Measurements from ENCODE around the gene SPACDR. TPM values are rescaled to one million over a fixed set of nuclear protein-coding genes. Genes with fewer than 3 reads are reported as not detected.
A peak's percentile ranks its signal among the peaks of the same experiment; 100 is the strongest.

Gene SPACDR
- total and polyA plus RNA-seq, 2 experiments from 2014 or later = 0.42 to 0.52 TPM

DNA sequence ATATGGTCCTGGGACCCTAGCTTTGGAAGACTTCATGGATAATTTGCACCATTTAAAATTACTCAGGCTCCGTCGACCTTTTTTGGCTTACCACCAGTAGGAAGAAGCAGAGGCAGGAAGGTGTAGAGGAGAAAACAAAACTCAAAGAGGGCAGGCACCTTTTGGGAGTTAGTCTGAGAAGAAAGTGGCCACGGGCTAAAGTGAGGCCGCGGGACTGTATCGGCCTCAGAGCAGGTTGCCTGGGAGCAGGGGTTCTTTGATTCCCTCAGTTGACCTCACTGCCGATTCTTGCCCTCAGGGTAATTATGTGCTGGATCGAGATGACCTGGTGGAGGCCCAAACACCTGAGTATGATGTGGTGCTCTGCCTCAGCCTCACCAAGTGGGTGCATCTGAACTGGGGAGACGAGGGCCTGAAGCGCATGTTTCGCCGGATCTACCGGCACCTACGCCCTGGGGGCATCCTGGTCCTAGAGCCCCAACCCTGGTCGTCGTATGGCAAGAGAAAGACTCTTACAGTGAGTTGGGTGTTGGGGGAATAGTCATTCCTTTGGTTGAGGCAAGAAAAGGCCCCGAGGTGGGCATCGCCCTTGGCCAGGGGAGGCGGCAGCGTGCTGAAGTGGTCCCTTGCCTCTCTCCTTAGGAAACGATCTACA lies 31.3 kb downstream of the SPACDR start:
- TF ChIP-seq EZH2phosphoT487 (IDR thresholded peaks at IDR 0.05; ENCODE audit: unreplicated experiment) (no peak), ZNF114 (CRISPR knock-in tag; IDR thresholded peaks at IDR 0.05) (no peak), CREB1 (CRISPR knock-in tag; IDR thresholded peaks at IDR 0.05; ENCODE audit: low read depth) (no peak), STAT1 (IDR thresholded peaks at IDR 0.05; ENCODE audit: unreplicated experiment) (no peak), REST (IDR thresholded peaks at IDR 0.05; ENCODE audit: unreplicated experiment) (no peak), CTCF (conservative IDR thresholded peaks at IDR 0.05; ENCODE audit: low read depth in 2 of 2) (no peak), EZH2 (IDR thresholded peaks at IDR 0.05; ENCODE audit: low read depth, unreplicated experiment) (no peak), NANOG (IDR thresholded peaks at IDR 0.05; ENCODE audit: borderline replicate concordance) (no peak), JUNB (IDR thresholded peaks at IDR 0.05; ENCODE audit: unreplicated experiment) (no peak), POLR2AphosphoS5 (IDR thresholded peaks at IDR 0.05; ENCODE audit: low read depth) (no peak), ZNF331 (CRISPR knock-in tag; IDR thresholded peaks at IDR 0.05; ENCODE audit: low read depth) (no peak)
- TF ChIP-seq, protein P1, sequence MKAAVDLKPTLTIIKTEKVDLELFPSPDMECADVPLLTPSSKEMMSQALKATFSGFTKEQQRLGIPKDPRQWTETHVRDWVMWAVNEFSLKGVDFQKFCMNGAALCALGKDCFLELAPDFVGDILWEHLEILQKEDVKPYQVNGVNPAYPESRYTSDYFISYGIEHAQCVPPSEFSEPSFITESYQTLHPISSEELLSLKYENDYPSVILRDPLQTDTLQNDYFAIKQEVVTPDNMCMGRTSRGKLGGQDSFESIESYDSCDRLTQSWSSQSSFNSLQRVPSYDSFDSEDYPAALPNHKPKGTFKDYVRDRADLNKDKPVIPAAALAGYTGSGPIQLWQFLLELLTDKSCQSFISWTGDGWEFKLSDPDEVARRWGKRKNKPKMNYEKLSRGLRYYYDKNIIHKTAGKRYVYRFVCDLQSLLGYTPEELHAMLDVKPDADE (IDR thresholded peaks at IDR 0.05) = no peak
- TF ChIP-seq, protein P2, sequence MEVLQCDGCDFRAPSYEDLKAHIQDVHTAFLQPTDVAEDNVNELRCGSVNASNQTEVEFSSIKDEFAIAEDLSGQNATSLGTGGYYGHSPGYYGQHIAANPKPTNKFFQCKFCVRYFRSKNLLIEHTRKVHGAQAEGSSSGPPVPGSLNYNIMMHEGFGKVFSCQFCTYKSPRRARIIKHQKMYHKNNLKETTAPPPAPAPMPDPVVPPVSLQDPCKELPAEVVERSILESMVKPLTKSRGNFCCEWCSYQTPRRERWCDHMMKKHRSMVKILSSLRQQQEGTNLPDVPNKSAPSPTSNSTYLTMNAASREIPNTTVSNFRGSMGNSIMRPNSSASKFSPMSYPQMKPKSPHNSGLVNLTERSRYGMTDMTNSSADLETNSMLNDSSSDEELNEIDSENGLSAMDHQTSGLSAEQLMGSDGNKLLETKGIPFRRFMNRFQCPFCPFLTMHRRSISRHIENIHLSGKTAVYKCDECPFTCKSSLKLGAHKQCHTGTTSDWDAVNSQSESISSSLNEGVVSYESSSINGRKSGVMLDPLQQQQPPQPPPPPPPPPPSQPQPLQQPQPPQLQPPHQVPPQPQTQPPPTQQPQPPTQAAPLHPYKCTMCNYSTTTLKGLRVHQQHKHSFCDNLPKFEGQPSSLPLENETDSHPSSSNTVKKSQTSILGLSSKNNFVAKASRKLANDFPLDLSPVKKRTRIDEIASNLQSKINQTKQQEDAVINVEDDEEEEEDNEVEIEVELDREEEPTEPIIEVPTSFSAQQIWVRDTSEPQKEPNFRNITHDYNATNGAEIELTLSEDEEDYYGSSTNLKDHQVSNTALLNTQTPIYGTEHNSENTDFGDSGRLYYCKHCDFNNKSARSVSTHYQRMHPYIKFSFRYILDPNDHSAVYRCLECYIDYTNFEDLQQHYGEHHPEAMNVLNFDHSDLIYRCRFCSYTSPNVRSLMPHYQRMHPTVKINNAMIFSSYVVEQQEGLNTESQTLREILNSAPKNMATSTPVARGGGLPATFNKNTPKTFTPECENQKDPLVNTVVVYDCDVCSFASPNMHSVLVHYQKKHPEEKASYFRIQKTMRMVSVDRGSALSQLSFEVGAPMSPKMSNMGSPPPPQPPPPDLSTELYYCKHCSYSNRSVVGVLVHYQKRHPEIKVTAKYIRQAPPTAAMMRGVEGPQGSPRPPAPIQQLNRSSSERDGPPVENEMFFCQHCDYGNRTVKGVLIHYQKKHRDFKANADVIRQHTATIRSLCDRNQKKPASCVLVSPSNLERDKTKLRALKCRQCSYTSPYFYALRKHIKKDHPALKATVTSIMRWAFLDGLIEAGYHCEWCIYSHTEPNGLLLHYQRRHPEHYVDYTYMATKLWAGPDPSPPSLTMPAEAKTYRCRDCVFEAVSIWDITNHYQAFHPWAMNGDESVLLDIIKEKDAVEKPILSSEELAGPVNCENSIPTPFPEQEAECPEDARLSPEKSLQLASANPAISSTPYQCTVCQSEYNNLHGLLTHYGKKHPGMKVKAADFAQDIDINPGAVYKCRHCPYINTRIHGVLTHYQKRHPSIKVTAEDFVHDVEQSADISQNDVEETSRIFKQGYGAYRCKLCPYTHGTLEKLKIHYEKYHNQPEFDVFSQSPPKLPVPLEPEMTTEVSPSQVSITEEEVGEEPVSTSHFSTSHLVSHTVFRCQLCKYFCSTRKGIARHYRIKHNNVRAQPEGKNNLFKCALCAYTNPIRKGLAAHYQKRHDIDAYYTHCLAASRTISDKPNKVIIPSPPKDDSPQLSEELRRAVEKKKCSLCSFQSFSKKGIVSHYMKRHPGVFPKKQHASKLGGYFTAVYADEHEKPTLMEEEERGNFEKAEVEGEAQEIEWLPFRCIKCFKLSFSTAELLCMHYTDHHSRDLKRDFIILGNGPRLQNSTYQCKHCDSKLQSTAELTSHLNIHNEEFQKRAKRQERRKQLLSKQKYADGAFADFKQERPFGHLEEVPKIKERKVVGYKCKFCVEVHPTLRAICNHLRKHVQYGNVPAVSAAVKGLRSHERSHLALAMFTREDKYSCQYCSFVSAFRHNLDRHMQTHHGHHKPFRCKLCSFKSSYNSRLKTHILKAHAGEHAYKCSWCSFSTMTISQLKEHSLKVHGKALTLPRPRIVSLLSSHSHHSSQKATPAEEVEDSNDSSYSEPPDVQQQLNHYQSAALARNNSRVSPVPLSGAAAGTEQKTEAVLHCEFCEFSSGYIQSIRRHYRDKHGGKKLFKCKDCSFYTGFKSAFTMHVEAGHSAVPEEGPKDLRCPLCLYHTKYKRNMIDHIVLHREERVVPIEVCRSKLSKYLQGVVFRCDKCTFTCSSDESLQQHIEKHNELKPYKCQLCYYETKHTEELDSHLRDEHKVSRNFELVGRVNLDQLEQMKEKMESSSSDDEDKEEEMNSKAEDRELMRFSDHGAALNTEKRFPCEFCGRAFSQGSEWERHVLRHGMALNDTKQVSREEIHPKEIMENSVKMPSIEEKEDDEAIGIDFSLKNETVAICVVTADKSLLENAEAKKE (CRISPR knock-in tag; IDR thresholded peaks at IDR 0.05) = no peak
- H3K4me3 Mint-ChIP-seq = peak overlapping the region; percentile 93
- H4K20me1 ChIP-seq (replicated peaks; ENCODE audit: insufficient read depth) = peaks cover 3% of the 10 kb centered on the region; the same call in 1 of the 2 replicates
- H3K4me1 Mint-ChIP-seq = peaks cover 48% of the 10 kb centered on the region
- H3K36me3 ChIP-seq (ENCODE audit: insufficient read depth) = peaks cover 9% of the 10 kb centered on the region; the same call in 1 of the 2 replicates
- ATAC-seq (no peak), DNase-seq (ENCODE audit: low spot score) (no peak)
- no peak overlapping the region for H3K27ac Mint-ChIP-seq
- H3K4me2 ChIP-seq = peak overlapping the region; percentile 79; the same call in 1 of the 2 replicates
- H3K27me3 ChIP-seq (ENCODE audit: insufficient read depth) = peaks cover 2% of the 10 kb centered on the region
- peaks cover 43% of the 10 kb centered on the region for H3K27me3 Mint-ChIP-seq (ENCODE audit: insufficient read depth, low read depth, poor library complexity)
- peaks cover 39% of the 10 kb centered on the region for H3F3A ChIP-seq (replicated peaks; ENCODE audit: low read depth)
- H2AFZ ChIP-seq = no peak overlapping the region
- peaks cover 17% of the 10 kb centered on the region for H3K9me3 Mint-ChIP-seq
- H3K4me3 ChIP-seq = peak overlapping the region; percentile 67; the same call in 1 of the 2 replicates
- peak overlapping the region; percentile 81 for H3K27ac ChIP-seq (ENCODE audit: low read depth)
- H3K4me1 ChIP-seq (ENCODE audit: insufficient read depth) = peaks cover 29% of the 10 kb centered on the region; the same call in 1 of the 2 replicates
- peaks cover 44% of the 10 kb centered on the region for H3K79me2 ChIP-seq (replicated peaks; ENCODE audit: insufficient read depth)
- peaks cover 59% of the 10 kb centered on the region for H3K36me3 Mint-ChIP-seq (ENCODE audit: low read depth)
- H3K9me2 ChIP-seq (ENCODE audit: insufficient read depth) = no peaks in the 10 kb centered on the region

Measured in GM23338 (cell line).